Stimulated activated CD4-positive, alpha-beta T cell treated with anti-CD3 and anti-CD28 coated beads, TNF-alpha, amount 100 ng/mL, for 24 hours (primary cell): ENCODE measurements around the gene CARD19.
"Not testable (repeated sequence)": the region's sequence is repeated elsewhere in the genome, so short reads cannot be mapped to it uniquely, and the experiment has no call there.

ENCODE experiments used
- DNase-seq, 3 experiments: peaks; one replicate each; pipeline ENCODE4 v3.0.0-alpha.2; 2020; ENCODE audit warnings: low read depth in 3 of 3

Gene CARD19

DNA sequence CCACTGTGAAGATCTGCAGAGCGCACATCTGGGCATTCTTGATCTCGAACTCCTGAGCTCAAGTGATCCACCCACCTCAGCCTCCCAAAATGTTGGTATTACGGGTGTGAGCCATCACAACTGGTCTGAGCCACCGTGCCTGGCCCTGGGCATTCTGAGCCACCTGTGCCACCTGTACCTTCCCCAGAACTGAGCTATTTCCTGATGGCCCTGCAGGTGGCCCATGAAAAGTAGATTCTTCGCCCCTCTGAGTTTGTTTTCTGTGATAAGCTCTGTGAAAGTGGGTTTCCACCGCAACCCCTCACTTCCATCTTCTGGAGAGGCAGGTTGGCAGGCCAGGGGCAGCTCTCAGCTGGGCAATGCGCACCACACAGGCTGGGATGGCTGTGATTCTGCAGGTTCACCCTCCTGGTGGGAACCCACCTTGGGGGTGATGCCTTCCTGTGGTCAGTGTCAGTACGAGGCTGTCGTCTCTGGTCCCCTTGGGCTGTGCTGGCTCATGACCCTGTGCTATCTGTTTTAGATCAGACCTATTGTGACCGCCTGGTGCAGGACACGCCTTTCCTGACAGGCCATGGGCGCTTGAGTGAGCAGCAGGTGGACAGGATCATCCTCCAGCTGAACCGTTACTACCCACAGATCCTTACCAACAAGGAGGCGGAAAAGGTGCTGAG, 11.3 kb downstream of the CARD19 start:
- no peak for DNase-seq

DNA sequence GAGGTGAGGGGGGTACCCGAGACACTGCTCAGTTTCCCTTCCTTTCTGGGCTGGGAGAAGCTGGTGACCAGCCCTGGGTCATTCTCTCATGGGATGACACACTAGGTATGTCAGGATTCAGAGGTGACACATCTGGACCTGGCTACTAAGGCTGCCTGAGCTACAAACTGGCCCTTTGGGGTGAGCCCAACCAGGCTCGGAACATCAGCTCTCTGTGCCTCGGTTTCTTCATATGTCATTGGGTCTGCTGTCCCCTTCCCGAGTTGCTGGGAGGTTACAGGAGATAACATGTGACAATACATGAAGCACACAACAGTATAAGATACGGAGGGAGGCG, 11.8 kb downstream of the CARD19 start:
- no peak for DNase-seq

GRCh38 chr9:93108291-93109041, 12.4 kb downstream of the CARD19 start:
- peak in 1 of 3 experiments; percentile 54 for DNase-seq

GRCh38 chr9:93110311-93110855, 14.4 kb downstream of the CARD19 start:
- no peak for DNase-seq

DNA sequence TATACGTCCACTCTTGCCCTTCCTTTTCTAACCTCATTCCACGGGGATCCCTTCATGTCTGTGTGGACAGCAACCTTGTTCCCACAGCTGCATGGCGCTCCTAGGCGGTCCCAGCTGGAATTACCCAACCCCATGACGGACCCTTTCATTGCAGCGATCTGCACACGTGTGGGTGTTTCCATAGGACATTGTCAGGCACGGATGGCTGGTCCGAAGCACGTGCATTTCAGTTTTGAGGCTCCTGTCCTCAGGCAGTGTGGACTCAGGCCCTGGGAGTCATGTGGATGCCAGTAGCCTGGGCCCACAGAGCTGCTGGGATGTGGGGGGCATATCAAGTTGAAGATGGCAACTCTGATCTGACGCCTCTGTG, 15.0 kb downstream of the CARD19 start:
- DNase-seq: no peak

GRCh38 chr9:93111371-93112115, 15.5 kb downstream of the CARD19 start:
- no peak for DNase-seq

DNA sequence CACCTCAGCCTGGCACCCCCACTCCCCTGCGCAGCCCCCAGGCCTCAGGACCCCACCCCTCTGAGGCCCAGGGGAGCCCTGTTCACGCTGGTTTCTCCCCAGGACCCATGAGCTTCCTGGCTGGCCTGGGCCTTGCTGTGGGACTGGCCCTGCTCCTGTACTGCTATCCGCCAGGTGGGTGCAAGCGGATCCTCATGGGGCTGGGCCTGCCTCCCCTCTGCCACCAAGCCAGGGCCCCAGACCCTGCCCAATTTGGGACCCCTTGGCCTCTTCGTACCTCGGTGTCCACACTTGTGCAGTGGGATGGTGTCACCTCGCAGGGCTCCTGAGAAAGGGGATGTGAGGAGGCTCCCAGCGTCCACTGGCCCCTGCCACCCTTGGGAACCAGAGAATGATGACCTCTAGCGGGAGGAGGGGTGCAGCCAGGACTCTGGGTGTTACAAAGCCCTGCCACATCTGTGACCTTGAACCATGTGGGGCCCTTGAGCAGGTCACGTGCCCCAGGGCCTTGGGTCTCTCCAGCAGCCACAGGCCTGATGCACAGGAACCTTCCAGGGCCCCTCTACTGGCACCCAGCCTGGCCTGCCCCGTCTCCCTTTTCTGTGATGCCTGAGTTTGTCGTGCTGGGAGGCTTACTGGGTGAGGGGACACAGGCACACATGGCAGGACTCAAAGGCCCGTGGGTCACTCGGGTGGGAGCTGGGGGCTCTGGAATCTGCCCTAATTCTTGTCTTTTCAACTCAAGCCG, 16.3 kb downstream of the CARD19 start:
- no peak for DNase-seq

GRCh38 chr9:93112864-93113389, 16.9 kb downstream of the CARD19 start:
- DNase-seq: no peak

- no peak for DNase-seq
Measured at GRCh38 chr9:93114169-93114983, 18.4 kb downstream of the CARD19 start.

DNA sequence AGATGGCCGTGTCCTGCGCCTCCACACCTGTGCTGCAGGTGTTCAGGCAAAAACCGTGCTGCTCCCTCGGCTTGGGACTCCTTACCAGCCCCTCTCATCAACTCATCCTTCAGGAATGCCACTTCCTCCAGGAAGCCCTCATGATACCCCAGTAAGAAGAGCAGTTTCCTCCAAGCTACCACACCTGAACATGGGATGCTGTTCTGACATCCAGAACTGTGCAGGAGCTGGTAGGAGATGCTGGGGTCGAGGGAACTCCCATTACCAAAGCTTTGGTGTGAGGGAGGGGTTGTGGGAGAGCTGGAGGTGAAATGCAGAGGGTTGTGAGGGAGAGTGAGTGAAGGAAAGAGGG, 18.9 kb downstream of the CARD19 start:
- no peak for DNase-seq

- no peak for DNase-seq
Measured at GRCh38 chr9:93115486-93116071, 19.6 kb downstream of the CARD19 start.

GRCh38 chr9:93116072-93116961, 20.3 kb downstream of the CARD19 start:
- no peak for DNase-seq

DNA sequence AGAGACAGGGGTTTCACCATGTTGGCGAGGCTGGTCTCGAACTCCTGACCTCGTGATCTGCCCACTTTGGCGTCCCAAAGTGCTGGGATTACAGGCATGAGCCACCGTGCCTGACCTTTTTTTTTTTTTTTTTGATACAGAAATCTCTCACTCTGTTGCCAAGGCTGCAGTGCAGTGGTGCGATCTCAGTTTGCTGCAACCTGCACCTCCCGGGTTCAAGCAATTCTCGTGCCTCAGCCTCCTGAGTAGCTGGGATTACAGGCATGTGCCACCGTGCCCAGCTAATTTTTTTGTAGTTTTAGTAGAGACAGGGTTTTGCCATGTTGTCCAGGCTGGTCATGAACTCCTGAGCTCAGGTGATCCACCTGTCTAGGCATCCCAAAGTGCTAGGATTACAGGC, 21.5 kb downstream of the CARD19 start:
- not testable (repeated sequence) for DNase-seq

- no peak for DNase-seq
Measured at GRCh38 chr9:93117924-93118862, 22.2 kb downstream of the CARD19 start.

DNA sequence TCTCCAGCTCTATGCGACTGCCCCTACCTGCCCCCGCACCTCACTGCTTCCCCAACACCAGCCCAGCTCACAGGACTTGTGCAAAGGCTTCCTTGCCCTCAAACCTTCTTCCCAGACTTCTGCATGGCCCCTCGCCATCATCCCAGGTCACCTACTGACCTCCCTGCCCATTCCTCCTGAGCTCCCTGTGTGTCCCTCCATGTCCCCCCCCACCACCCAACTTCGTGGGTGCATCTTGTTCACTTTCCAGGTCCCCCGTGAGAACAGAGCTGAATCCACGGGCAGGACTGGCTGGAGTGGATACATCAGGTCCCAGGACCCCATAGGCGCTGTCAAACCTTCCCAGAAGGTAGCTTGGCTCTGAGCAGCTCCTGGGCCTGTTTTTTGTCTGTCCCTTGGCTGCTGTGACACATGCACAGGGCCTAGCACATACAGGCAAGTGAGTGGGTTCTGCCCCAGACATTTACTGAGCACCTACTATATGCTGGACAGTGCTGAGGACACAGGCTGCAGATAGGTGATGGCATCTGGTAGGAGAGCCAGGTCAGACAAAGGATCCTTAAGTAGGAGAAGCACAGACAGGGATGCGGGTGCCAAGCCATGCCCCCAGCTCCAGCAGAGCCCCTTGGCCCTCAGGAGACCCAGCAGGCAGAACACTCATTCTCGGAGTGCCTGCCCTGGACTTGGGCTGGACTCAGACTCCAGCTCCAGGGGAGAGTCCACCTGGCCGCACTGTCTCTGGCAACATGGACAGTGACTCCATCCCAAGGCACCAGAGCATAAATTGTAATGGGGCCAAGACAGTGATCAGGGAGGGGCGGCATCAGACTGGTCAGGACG, 23.1 kb downstream of the CARD19 start:
- DNase-seq: no peak

DNA sequence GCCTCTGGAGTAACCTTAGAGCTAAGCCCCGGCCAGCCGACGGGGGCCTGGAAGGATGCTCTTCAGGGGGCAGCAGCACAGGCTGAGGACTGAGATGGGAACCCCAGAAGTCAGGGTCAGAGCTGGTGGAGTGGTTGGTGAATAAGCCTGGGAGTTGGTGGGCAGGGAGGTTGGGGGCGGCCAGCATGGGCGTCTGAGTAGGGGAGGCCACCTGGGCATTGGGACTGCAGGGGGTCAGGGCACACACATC, 23.6 kb downstream of the CARD19 start:
- DNase-seq: no peak

- DNase-seq: peak in 1 of 3 experiments; percentile 34
Measured at GRCh38 chr9:93119953-93120845, 24.2 kb downstream of the CARD19 start.
